ENCODE measurements around the gene CCDC15. TPM values are rescaled to one million over a fixed set of nuclear protein-coding genes. Genes with fewer than 3 reads are reported as not detected.
"Not testable (repeated sequence)": the region's sequence is repeated elsewhere in the genome, so short reads cannot be mapped to it uniquely, and the experiment has no call there.

Gene CCDC15
- polyA plus RNA-seq, 1 donor, result 2.5 TPM

- no peaks in the 10 kb centered on the region for H3K9me3 ChIP-seq (ENCODE audit: control insufficient read depth, low read depth, low read length)
- no peaks in the 10 kb centered on the region for H3K27me3 ChIP-seq (ENCODE audit: control insufficient read depth, insufficient read depth, low read length)
- peaks cover 31% of the 10 kb centered on the region for H3K36me3 ChIP-seq (ENCODE audit: control insufficient read depth, insufficient read depth, low read length)
- H3K4me3 ChIP-seq (ENCODE audit: low read length), result no peak overlapping the region
- no CpG with 5 or more reads among the region's 10 CpGs for WGBS (ENCODE audit: insufficient coverage, low lambda C conversion rate)
- no peak overlapping the region for H3K27ac ChIP-seq (ENCODE audit: low read length)
- no peak for DNase-seq
- no peaks in the 10 kb centered on the region for H3K4me1 ChIP-seq (ENCODE audit: control insufficient read depth, insufficient read depth, low read length)
These were observed 128.8 kb downstream of the CCDC15 start for GRCh38 chr11:125082611-125083311.

- no peak overlapping the region for H3K27ac ChIP-seq (ENCODE audit: low read length)
- H3K36me3 ChIP-seq (ENCODE audit: control insufficient read depth, insufficient read depth, low read length), result peaks cover 36% of the 10 kb centered on the region
These were observed 129.5 kb downstream of the CCDC15 start for GRCh38 chr11:125083312-125084056.

GRCh38 chr11:125084057-125084416, 130.0 kb downstream of the CCDC15 start:
- Histone ChIP-seq H3K9me3 (ENCODE audit: control insufficient read depth, low read depth, low read length) (no peaks in the 10 kb centered on the region), H3K27me3 (ENCODE audit: control insufficient read depth, insufficient read depth, low read length) (no peaks in the 10 kb centered on the region), H3K36me3 (ENCODE audit: control insufficient read depth, insufficient read depth, low read length) (peaks cover 36% of the 10 kb centered on the region), H3K4me3 (ENCODE audit: low read length) (no peak overlapping the region), H3K4me1 (ENCODE audit: control insufficient read depth, insufficient read depth, low read length) (no peaks in the 10 kb centered on the region), H3K27ac (ENCODE audit: low read length) (no peak overlapping the region)
- no CpG with 5 or more reads among the region's 11 CpGs for WGBS (ENCODE audit: insufficient coverage, low lambda C conversion rate)
- no peak for DNase-seq

More at GRCh38 chr11:125083312-125084056, 129.5 kb downstream of the CCDC15 start:
- Histone ChIP-seq H3K27me3 (ENCODE audit: control insufficient read depth, insufficient read depth, low read length) (no peaks in the 10 kb centered on the region), H3K4me1 (ENCODE audit: control insufficient read depth, insufficient read depth, low read length) (no peaks in the 10 kb centered on the region), H3K9me3 (ENCODE audit: control insufficient read depth, low read depth, low read length) (no peaks in the 10 kb centered on the region), H3K4me3 (ENCODE audit: low read length) (no peak overlapping the region)
- DNase-seq, result no peak
- WGBS (ENCODE audit: insufficient coverage, low lambda C conversion rate), result no CpG with 5 or more reads among the region's 11 CpGs

GRCh38 chr11:125084761-125085231, 130.8 kb downstream of the CCDC15 start:
- Histone ChIP-seq H3K9me3 (ENCODE audit: control insufficient read depth, low read depth, low read length) (no peaks in the 10 kb centered on the region), H3K27ac (ENCODE audit: low read length) (no peak overlapping the region), H3K36me3 (ENCODE audit: control insufficient read depth, insufficient read depth, low read length) (peaks cover 34% of the 10 kb centered on the region), H3K4me3 (ENCODE audit: low read length) (no peak overlapping the region), H3K27me3 (ENCODE audit: control insufficient read depth, insufficient read depth, low read length) (no peaks in the 10 kb centered on the region), H3K4me1 (ENCODE audit: control insufficient read depth, insufficient read depth, low read length) (no peaks in the 10 kb centered on the region)
- no CpG with 5 or more reads among the region's 8 CpGs for WGBS (ENCODE audit: insufficient coverage, low lambda C conversion rate)
- DNase-seq, result no peak

GRCh38 chr11:125085301-125086081, 131.5 kb downstream of the CCDC15 start:
- H3K36me3 ChIP-seq (ENCODE audit: control insufficient read depth, insufficient read depth, low read length), result peaks cover 34% of the 10 kb centered on the region
- no peaks in the 10 kb centered on the region for H3K27me3 ChIP-seq (ENCODE audit: control insufficient read depth, insufficient read depth, low read length)
- WGBS (ENCODE audit: insufficient coverage, low lambda C conversion rate), result no CpG with 5 or more reads among the region's 20 CpGs
- no peak overlapping the region for H3K27ac ChIP-seq (ENCODE audit: low read length)
- no peaks in the 10 kb centered on the region for H3K4me1 ChIP-seq (ENCODE audit: control insufficient read depth, insufficient read depth, low read length)
- H3K4me3 ChIP-seq (ENCODE audit: low read length), result no peak overlapping the region
- no peaks in the 10 kb centered on the region for H3K9me3 ChIP-seq (ENCODE audit: control insufficient read depth, low read depth, low read length)
- no peak for DNase-seq

GRCh38 chr11:125086633-125087296, 132.8 kb downstream of the CCDC15 start:
- H3K4me1 ChIP-seq (ENCODE audit: control insufficient read depth, insufficient read depth, low read length), result peaks cover 6% of the 10 kb centered on the region
- no peak for DNase-seq
- H3K36me3 ChIP-seq (ENCODE audit: control insufficient read depth, insufficient read depth, low read length), result peaks cover 34% of the 10 kb centered on the region
- no peak overlapping the region for H3K27ac ChIP-seq (ENCODE audit: low read length)
- H3K27me3 ChIP-seq (ENCODE audit: control insufficient read depth, insufficient read depth, low read length), result no peaks in the 10 kb centered on the region
- H3K4me3 ChIP-seq (ENCODE audit: low read length), result no peak overlapping the region
- no CpG with 5 or more reads among the region's 14 CpGs for WGBS (ENCODE audit: insufficient coverage, low lambda C conversion rate)
- no peaks in the 10 kb centered on the region for H3K9me3 ChIP-seq (ENCODE audit: control insufficient read depth, low read depth, low read length)

- H3K4me3 ChIP-seq (ENCODE audit: low read length), result no peak overlapping the region
- no peak overlapping the region for H3K27ac ChIP-seq (ENCODE audit: low read length)
- WGBS (ENCODE audit: insufficient coverage, low lambda C conversion rate), result no CpG with 5 or more reads among the region's 2 CpGs
- H3K4me1 ChIP-seq (ENCODE audit: control insufficient read depth, insufficient read depth, low read length), result peaks cover 8% of the 10 kb centered on the region
- H3K36me3 ChIP-seq (ENCODE audit: control insufficient read depth, insufficient read depth, low read length), result peaks cover 32% of the 10 kb centered on the region
- H3K27me3 ChIP-seq (ENCODE audit: control insufficient read depth, insufficient read depth, low read length), result no peaks in the 10 kb centered on the region
- no peak for DNase-seq
- no peaks in the 10 kb centered on the region for H3K9me3 ChIP-seq (ENCODE audit: control insufficient read depth, low read depth, low read length)
These were observed 134.1 kb downstream of the CCDC15 start for GRCh38 chr11:125088123-125088522.

- Histone ChIP-seq H3K36me3 (ENCODE audit: control insufficient read depth, insufficient read depth, low read length) (peaks cover 27% of the 10 kb centered on the region), H3K27ac (ENCODE audit: low read length) (no peak overlapping the region)
- no CpG with 5 or more reads among the region's 20 CpGs for WGBS (ENCODE audit: insufficient coverage, low lambda C conversion rate)
These were observed 134.8 kb downstream of the CCDC15 start for GRCh38 chr11:125088576-125089455.

GRCh38 chr11:125089481-125089880, 135.5 kb downstream of the CCDC15 start:
- not testable (repeated sequence) for DNase-seq; H3K27me3 ChIP-seq (ENCODE audit: control insufficient read depth, insufficient read depth, low read length); H3K9me3 ChIP-seq (ENCODE audit: control insufficient read depth, low read depth, low read length); H3K4me1 ChIP-seq (ENCODE audit: control insufficient read depth, insufficient read depth, low read length); H3K4me3 ChIP-seq (ENCODE audit: low read length); H3K27ac ChIP-seq (ENCODE audit: low read length)
- WGBS (ENCODE audit: insufficient coverage, low lambda C conversion rate), result no CpG with 5 or more reads among the region's 31 CpGs
- H3K36me3 ChIP-seq (ENCODE audit: control insufficient read depth, insufficient read depth, low read length), result peaks cover 25% of the 10 kb centered on the region

More at GRCh38 chr11:125088576-125089455, 134.8 kb downstream of the CCDC15 start:
- Histone ChIP-seq H3K9me3 (ENCODE audit: control insufficient read depth, low read depth, low read length) (no peaks in the 10 kb centered on the region), H3K4me3 (ENCODE audit: low read length) (no peak overlapping the region), H3K4me1 (ENCODE audit: control insufficient read depth, insufficient read depth, low read length) (peaks cover 8% of the 10 kb centered on the region), H3K27me3 (ENCODE audit: control insufficient read depth, insufficient read depth, low read length) (no peaks in the 10 kb centered on the region)
- no peak for DNase-seq

Data from large intestine (tissue), 3 donors.